ENCODE results near the gene POLR3E.

Gene POLR3E

DNA sequence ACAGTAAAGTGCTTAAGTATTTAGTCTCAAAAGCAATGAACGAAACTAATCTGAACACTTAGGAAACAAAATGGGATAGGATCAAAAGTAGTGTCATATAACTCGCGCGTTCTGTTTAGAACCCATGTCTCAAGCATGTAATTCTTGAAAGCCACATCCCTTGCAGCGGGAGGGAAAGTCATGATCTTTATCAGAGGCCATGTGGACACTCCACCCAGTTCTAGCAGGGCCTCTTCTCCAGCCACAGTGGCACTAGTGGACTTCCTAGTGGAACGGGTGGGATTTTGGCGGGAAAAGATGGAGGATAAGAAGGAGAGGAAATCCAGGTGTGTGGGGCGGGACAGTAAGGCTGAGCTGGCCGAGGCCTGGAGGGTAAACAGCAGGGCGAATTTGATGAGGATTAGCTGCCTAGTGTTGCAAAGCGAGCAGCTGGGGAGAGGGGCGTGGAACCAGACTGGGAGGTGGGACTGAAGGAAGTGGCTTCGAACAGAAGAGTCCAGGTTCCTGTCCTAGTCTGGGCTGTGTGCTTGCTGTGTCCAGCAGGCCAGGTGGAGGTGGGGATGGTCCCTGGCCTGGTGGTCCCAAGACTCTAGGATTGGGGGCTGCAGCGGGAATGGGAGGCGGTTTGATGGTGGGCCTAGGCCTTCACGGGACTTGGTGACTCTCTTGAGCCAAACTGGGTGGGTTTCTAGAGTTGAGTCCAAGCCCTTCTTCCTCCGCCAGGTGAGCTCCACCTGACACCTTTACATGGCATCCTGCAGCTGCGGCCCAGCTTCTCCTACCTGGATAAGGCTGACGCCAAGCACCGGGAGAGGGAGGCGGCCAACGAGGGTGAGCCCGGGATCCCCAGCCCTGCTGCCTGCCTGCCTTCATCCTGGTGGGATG, 15.9 kb downstream of the POLR3E start:
- H3K27me3 ChIP-seq (ENCODE audit: control insufficient read depth, insufficient read depth, low read length) = no peaks in the 10 kb centered on the region
- no peak overlapping the region for H3K9ac ChIP-seq (ENCODE audit: low read length)
- H3K36me3 ChIP-seq (ENCODE audit: control insufficient read depth, insufficient read depth, low read length) = peaks cover 9% of the 10 kb centered on the region
- H3K4me3 ChIP-seq (ENCODE audit: low read length) = no peak overlapping the region
- no peaks in the 10 kb centered on the region for H3K4me1 ChIP-seq (ENCODE audit: control insufficient read depth, insufficient read depth, low read length)
- H3K9me3 ChIP-seq (ENCODE audit: control insufficient read depth, low read length) = no peaks in the 10 kb centered on the region

DNA sequence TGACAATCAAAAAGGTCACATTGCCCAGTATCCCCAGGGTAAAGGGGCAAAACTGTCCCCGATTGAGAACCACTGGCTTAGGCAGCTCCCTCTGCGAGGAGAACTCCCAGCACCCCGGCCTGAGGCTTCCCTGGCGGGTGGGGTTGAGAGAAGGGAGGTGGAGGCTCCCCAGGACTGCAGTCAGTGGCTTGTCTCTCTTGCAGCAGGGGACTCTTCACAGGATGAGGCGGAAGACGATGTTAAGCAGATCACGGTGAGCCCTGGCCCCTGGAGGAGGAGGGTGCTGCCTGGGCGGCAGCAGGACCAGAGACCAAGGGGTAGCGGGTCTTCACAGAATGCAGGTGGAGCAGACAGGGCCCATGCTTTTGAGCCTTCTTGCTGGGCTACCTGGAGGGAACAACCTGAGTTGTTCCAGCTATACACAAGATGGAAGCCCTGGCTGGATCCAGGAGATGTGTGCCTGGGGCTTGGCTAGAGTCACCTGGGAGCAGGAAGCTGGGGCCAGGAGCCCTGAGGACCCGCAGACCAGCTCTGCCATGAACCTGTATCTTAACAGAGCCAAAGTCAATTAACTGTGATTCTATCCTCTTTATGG, 16.8 kb downstream of the POLR3E start:
- Histone ChIP-seq H3K27me3 (ENCODE audit: control insufficient read depth, insufficient read depth, low read length) (no peaks in the 10 kb centered on the region), H3K9me3 (ENCODE audit: control insufficient read depth, low read length) (no peaks in the 10 kb centered on the region), H3K4me3 (ENCODE audit: low read length) (no peak overlapping the region), H3K36me3 (ENCODE audit: control insufficient read depth, insufficient read depth, low read length) (peaks cover 13% of the 10 kb centered on the region), H3K4me1 (ENCODE audit: control insufficient read depth, insufficient read depth, low read length) (no peaks in the 10 kb centered on the region), H3K9ac (ENCODE audit: low read length) (no peak overlapping the region)

DNA sequence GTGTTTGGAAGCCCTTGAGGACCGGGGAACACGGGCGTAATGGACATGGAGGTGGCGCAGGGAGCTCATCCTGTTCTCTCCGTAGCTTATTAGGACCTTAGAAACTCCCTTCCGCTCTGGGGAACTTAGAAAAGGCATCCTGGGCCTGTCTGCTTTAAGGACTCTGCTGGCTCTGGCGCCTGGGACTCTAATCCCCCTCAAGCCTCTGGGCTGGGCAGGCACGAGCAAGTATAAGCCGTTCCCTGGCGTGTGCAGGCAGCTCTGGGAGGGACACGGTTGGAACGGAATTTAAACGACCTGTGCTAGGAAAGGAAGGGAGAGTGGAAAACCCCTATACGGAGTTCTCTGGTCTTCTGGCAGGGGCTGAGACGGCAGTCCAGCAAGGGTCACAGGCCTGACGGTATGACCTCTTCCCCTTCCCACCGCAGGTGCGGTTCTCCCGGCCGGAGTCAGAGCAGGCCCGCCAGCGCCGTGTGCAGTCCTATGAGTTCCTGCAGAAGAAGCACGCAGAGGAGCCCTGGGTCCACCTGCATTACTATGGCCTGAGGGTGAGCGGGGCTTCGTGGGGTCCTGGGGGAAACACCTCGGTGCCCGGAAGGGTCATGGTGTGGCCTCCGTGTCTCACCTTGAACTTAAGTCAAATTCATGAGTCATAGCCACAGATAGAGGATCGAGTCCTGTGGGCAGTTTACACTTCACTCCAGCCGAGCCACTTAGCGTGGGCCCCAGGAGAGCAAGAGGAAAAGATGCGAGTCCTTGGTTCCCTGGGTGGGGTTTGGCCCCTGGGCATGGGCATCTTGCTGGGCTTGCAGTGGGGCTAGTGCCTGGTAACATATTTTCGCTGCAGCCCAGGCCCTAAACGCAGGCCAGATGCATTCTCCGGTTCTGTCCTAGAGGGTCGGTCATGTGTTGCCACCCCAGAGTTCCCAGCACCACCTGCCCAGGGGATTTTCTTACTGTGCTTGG, 17.7 kb downstream of the POLR3E start:
- peaks cover 8% of the 10 kb centered on the region for H3K36me3 ChIP-seq (ENCODE audit: control insufficient read depth, insufficient read depth, low read length)
- H3K4me3 ChIP-seq (ENCODE audit: low read length) = no peak overlapping the region
- no peaks in the 10 kb centered on the region for H3K9me3 ChIP-seq (ENCODE audit: control insufficient read depth, low read length)

DNA sequence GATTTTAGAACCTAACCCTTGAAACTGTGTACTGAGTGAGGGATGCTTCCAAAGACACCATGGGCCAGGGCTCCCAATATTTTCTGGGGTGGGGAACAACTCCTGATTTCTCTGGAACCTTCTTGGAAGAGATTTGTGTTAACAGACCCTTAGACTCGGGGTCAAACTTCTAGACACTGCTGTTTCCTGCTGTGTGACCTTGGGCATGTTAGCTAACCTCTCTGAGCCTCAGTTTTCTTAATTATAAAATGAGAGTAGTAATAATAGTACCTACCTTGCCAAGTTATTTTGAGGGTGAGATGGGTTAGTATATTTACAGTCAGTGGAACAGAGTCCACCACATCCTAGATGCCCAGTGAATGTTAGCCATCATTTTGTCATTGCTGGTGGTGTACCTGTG, 18.8 kb downstream of the POLR3E start:
- Histone ChIP-seq H3K36me3 (ENCODE audit: control insufficient read depth, insufficient read depth, low read length) (peaks cover 8% of the 10 kb centered on the region), H3K27me3 (ENCODE audit: control insufficient read depth, insufficient read depth, low read length) (no peaks in the 10 kb centered on the region), H3K9ac (ENCODE audit: low read length) (no peak overlapping the region), H3K4me3 (ENCODE audit: low read length) (no peak overlapping the region), H3K4me1 (ENCODE audit: control insufficient read depth, insufficient read depth, low read length) (no peaks in the 10 kb centered on the region), H3K9me3 (ENCODE audit: control insufficient read depth, low read length) (no peaks in the 10 kb centered on the region)

More for the DNA sequence above, 17.7 kb downstream of the POLR3E start:
- no peaks in the 10 kb centered on the region for H3K4me1 ChIP-seq (ENCODE audit: control insufficient read depth, insufficient read depth, low read length)
- H3K9ac ChIP-seq (ENCODE audit: low read length) = no peak overlapping the region
- H3K27me3 ChIP-seq (ENCODE audit: control insufficient read depth, insufficient read depth, low read length) = no peaks in the 10 kb centered on the region

DNA sequence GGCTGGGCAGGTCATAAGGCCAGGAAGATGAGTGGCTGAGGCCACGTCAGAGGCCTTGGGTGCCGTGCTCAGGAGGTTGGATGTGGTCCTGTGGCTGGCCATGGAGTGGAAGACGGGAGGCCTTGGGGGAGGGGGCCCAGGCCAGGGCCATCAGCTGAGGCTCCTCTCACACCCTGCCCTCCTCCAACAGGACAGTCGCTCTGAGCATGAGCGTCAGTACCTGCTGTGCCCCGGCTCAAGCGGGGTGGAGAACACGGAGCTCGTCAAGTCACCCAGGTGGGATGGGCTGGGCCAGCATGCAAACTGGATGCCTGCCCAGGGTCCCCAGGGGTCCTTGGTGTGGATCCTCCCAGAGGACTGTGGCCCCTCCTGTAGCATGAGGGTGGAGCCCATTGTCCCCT, 19.2 kb downstream of the POLR3E start:
- Histone ChIP-seq H3K27me3 (ENCODE audit: control insufficient read depth, insufficient read depth, low read length) (no peaks in the 10 kb centered on the region), H3K9me3 (ENCODE audit: control insufficient read depth, low read length) (no peaks in the 10 kb centered on the region), H3K36me3 (ENCODE audit: control insufficient read depth, insufficient read depth, low read length) (peaks cover 8% of the 10 kb centered on the region), H3K9ac (ENCODE audit: low read length) (no peak overlapping the region), H3K4me1 (ENCODE audit: control insufficient read depth, insufficient read depth, low read length) (no peaks in the 10 kb centered on the region), H3K4me3 (ENCODE audit: low read length) (no peak overlapping the region)

DNA sequence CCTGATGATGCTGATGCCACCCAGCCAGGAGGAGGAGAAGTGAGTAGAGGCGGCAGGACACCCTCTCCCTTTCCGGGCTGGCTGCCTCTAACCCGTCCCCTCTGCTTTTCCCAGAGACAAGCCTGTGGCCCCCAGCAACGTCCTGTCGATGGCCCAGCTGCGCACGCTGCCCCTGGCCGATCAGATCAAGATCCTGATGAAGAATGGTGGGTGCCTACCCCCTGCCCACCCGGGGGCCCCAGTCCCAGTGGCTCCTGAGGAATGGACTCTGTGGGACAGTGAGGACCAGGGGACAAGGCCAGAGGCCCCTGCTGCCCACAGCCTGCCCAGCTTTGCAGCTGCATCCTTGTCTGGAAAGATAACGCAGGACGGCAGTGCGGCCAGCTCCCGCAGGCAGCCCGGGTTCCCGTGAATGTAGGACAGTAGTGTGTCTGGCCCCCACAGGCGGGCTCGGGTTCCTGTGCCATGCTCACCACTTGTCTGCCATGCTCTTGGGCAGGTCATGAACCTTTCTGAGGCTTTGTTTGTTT, 19.9 kb downstream of the POLR3E start:
- H3K27me3 ChIP-seq (ENCODE audit: control insufficient read depth, insufficient read depth, low read length) = no peaks in the 10 kb centered on the region
- H3K9me3 ChIP-seq (ENCODE audit: control insufficient read depth, low read length) = no peaks in the 10 kb centered on the region
- peaks cover 4% of the 10 kb centered on the region for H3K36me3 ChIP-seq (ENCODE audit: control insufficient read depth, insufficient read depth, low read length)
- H3K4me1 ChIP-seq (ENCODE audit: control insufficient read depth, insufficient read depth, low read length) = no peaks in the 10 kb centered on the region
- no peak overlapping the region for H3K9ac ChIP-seq (ENCODE audit: low read length)
- no peak overlapping the region for H3K4me3 ChIP-seq (ENCODE audit: low read length)

DNA sequence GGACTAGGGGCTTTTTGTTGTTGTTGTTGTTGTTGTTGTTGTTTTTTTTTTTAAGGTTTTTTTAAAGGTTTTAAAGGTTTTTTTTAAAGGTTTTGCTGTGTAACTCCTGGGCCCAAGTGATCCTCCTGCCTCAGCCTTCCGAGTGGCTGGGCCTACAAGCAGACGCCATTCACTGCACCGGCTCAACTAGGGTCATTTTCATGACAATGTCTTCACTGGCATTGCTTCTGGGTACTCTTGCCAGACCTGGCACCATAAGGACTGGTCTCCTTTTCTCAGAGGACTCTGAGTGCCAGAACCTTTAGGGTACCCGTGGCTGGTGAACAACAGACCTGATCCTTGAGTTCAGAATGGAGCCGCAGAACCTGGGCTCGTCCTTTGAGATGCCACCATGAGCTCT, 20.4 kb downstream of the POLR3E start:
- H3K9me3 ChIP-seq (ENCODE audit: control insufficient read depth, low read length) = no peaks in the 10 kb centered on the region
- peaks cover 4% of the 10 kb centered on the region for H3K36me3 ChIP-seq (ENCODE audit: control insufficient read depth, insufficient read depth, low read length)
- H3K4me3 ChIP-seq (ENCODE audit: low read length) = no peak overlapping the region
- H3K4me1 ChIP-seq (ENCODE audit: control insufficient read depth, insufficient read depth, low read length) = no peaks in the 10 kb centered on the region
- no peaks in the 10 kb centered on the region for H3K27me3 ChIP-seq (ENCODE audit: control insufficient read depth, insufficient read depth, low read length)
- no peak overlapping the region for H3K9ac ChIP-seq (ENCODE audit: low read length)

DNA sequence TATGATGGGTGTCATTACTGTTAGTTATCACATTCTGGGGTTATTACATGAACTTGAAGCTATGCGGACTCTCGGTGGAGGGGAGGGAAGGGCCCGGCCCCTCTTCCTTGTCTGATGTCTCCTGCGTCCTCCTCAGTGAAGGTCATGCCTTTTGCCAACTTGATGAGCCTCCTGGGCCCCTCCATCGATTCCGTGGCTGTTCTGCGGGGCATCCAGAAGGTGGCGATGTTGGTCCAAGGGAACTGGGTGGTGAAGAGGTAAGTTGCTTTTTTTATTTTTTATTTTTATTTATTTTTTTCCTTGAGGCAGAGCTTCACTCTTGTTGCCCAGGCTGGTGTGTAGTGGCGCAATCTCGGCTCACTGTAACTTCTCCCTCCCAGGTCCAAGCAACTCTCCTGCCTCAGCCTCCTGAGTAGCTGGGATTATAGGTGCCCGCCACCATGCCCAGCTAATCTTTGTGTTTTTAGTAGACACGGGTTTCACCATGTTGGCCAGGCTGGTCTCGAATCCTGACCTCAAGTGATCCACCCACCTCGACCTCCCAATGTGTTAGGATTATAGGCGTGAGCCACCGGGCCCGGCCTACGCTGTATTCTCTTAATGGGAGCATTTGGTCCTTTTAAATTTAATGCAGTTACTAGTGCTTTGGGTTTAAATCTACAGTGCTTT, 21.6 kb downstream of the POLR3E start:
- H3K4me3 ChIP-seq (ENCODE audit: low read length) = no peak overlapping the region
- no peaks in the 10 kb centered on the region for H3K27me3 ChIP-seq (ENCODE audit: control insufficient read depth, insufficient read depth, low read length)
- H3K9me3 ChIP-seq (ENCODE audit: control insufficient read depth, low read length) = no peaks in the 10 kb centered on the region
- H3K36me3 ChIP-seq (ENCODE audit: control insufficient read depth, insufficient read depth, low read length) = peaks cover 4% of the 10 kb centered on the region
- no peak overlapping the region for H3K9ac ChIP-seq (ENCODE audit: low read length)
- no peaks in the 10 kb centered on the region for H3K4me1 ChIP-seq (ENCODE audit: control insufficient read depth, insufficient read depth, low read length)

DNA sequence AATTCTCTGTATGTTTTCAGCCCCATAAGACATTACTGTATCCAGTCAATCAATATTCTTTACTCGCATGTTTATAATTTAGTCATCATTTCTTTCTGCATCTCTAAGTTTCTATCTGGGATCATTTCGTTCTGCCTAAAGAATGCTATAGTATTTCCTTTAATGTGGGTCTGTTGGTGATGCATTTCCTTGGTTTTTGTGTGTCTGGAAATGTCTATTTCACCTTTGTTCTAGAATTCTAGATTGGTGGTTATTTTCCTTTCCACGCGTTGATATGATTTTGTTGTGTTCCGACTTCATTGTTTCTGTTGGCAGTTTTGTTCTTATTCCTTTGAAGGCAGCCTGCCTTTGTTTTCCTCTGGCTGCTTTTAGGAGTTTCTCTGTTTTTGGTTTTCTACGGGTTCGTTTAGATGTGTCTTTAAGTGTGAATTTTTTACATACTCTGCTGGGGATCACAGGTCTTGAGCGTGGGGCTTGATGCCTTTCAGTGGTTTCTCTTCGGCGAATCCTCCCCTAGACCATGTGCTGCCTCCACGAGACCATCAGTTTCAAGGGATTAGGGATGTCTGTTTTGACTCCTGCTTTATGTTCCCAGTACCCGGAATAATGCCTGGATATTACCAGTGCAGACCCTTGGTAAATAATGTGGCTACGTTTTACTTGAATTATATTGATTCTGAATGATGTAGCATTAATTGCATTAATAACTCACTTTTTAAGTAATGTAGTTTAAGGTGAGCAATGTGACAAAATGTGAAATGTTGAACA, 23.5 kb downstream of the POLR3E start:
- Histone ChIP-seq H3K4me1 (ENCODE audit: control insufficient read depth, insufficient read depth, low read length) (no peaks in the 10 kb centered on the region), H3K27me3 (ENCODE audit: control insufficient read depth, insufficient read depth, low read length) (no peaks in the 10 kb centered on the region), H3K9me3 (ENCODE audit: control insufficient read depth, low read length) (no peaks in the 10 kb centered on the region), H3K4me3 (ENCODE audit: low read length) (no peak overlapping the region), H3K9ac (ENCODE audit: low read length) (no peak overlapping the region), H3K36me3 (ENCODE audit: control insufficient read depth, insufficient read depth, low read length) (peaks cover 13% of the 10 kb centered on the region)

DNA sequence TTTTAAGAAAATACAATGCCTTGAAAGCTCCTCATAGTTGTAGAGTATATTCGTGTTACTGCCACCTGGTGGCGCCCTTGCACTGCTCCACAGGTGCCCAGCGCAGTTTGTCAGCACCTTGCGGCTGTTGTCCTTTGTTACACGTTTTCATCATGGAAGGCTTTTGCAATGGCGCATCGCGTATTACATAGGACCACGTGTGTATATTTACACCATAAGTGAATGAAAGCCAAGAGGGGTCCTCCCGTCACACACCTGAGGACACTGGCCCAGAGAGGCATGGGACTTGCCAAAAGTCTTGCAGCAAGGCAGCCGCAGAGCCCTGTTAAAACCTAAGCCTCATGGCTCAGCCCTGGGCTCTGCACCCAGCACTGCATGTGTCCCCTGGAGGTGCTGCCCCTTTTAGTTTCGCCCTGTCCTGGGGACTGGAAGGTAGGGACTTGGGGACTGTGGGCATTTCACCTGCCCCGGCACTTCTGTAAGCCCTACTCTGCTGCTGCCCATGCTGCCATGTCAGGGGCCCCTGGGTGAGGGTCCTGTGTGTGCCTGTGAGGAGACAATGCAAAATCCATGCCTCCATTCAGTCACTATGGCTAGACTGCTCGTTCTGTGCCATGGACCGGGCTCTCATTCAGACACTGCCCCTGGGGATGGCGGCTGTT, 24.3 kb downstream of the POLR3E start:
- Histone ChIP-seq H3K27me3 (ENCODE audit: control insufficient read depth, insufficient read depth, low read length) (no peaks in the 10 kb centered on the region), H3K9ac (ENCODE audit: low read length) (no peak overlapping the region), H3K4me3 (ENCODE audit: low read length) (no peak overlapping the region), H3K9me3 (ENCODE audit: control insufficient read depth, low read length) (no peaks in the 10 kb centered on the region), H3K4me1 (ENCODE audit: control insufficient read depth, insufficient read depth, low read length) (no peaks in the 10 kb centered on the region), H3K36me3 (ENCODE audit: control insufficient read depth, insufficient read depth, low read length) (peaks cover 13% of the 10 kb centered on the region)
